Retinal pigment epithelial cell (primary cell): ENCODE data around the gene LLGL2.

Source experiments
- DNase-seq: peaks from one replicate; pipeline ENCODE4 v3.0.0-alpha.2; 2010; ENCODE audit warnings: low read depth
- H3K4me3 ChIP-seq: 2 replicates; pipeline ENCODE4 v1.5.1; 2011; ENCODE audit warnings: mild to moderate bottlenecking, low read length, control low read depth, moderate library complexity
- CTCF ChIP-seq: conservative IDR thresholded peaks from 2 replicates; pipeline ENCODE4 v1.5.1; 2011; ENCODE audit warnings: low read depth, low read length, control low read depth, inconsistent platforms

Gene LLGL2

DNA sequence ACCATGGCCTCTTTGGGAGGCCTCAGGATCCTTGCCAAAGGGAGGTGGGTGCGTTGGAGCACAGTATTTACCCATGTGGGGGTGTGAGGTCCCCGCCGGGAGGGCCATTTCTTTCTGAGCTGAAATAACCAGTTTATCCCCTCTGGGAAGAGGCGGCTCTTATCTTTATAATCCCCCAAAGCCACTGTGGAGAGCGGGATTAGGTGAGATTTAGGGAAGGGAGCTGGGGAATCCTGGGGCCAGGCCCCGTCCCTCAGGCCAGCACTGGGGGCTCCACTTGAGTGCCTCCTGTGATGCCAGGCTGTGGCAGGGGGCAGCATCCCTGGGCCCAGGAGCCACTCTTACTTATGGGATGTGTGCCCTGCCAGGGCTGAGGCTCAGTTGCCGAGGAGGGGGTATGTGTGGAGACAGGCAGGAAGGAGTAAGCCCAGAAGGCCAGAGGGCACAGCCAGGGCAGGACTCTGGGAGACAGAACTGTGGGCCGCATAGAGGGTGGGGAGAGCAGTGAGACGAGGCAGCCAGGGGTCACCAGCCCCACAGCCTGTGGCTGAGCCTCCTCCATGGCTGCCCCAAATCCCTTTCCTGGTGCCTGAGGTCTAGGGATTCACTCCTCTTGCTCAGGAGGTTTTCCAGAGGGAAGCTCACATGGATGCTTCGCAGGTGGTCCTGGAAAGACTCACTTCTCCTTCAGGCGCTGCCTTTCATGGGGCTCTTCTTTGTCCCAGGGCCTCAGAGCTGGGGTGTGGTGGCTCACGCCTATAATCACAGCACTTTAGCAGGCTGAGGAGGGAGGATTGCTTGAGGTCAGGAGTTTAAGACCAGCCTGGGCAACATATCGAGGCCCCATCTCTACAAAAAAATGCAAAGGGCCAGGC is 44.1 kb upstream of the LLGL2 start:
- H3K4me3 ChIP-seq, result no peak overlapping the region
- DNase-seq, result no peak
- no peak for TF ChIP-seq CTCF

- H3K4me3 ChIP-seq, result no peak overlapping the region
- DNase-seq, result no peak
- no peak for TF ChIP-seq CTCF
Observed at GRCh38 chr17:75482098-75482942, 43.2 kb upstream of the LLGL2 start.

DNA sequence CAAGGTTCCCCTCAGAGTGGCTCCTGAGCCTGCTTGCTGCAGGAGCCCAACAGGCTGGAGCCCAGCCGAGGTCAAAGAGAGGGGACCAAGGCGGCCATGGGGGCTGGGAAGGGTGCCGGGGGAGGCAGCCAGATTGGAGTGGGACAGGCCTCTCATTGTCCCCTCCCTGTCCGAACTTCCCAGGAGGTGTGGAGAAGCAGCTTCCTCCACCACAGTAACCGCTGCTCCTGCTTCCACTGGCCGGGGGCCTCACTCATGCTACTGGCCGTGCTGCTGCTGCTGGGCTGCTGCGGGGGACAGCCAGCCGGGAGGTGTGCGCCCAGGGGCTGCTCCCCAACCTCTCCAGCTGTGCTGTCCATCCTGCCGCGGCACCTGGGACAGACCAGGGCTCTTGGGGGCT is 39.8 kb upstream of the LLGL2 start:
- no peak for DNase-seq
- H3K4me3 ChIP-seq, result no peak overlapping the region
- no peak for TF ChIP-seq CTCF

DNA sequence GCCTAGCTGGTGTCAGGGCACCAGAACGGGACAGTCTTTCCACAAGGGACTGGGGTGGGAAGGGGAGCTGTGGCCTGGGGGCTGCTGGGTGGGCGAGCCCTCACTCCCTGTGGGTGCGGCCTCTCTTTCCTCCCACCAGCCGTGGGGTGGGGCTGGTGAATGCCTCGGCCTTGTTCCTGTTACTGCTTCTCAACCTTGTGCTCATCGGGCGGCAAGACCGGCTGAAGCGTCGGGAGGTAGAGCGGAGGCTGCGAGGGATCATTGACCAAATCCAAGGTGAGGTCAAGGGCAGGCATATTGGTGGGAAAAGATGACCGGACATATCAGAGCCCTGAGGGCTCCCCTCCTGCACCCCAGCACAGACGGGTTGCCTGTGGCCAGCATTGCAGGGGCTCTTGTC is 39.3 kb upstream of the LLGL2 start:
- no peak for TF ChIP-seq CTCF
- no peak for DNase-seq
- no peak overlapping the region for H3K4me3 ChIP-seq

- no peak overlapping the region for H3K4me3 ChIP-seq
- TF ChIP-seq CTCF, result no peak
- DNase-seq, result no peak
Observed at GRCh38 chr17:75486951-75487350, 38.5 kb upstream of the LLGL2 start.

- no peak for DNase-seq
- H3K4me3 ChIP-seq, result no peak overlapping the region
- TF ChIP-seq CTCF, result peak; percentile 4
Observed at GRCh38 chr17:75487351-75488070, 38.0 kb upstream of the LLGL2 start.
